Ishikawa (cell line): ENCODE results near the gene TYRP1.

Experiments
- CEBPB ChIP-seq: IDR thresholded peaks from 2 replicates; pipeline ENCODE4 v1.6.1; 2012
- CREB1 ChIP-seq: IDR thresholded peaks from 2 replicates; pipeline ENCODE4 v1.6.1; 2012; ENCODE audit warnings: low read depth
- EGR1 ChIP-seq: IDR thresholded peaks from 2 replicates; pipeline ENCODE4 v1.6.1; 2012
- EP300 ChIP-seq: IDR thresholded peaks from 2 replicates; pipeline ENCODE4 v1.6.1; 2012; ENCODE audit warnings: borderline replicate concordance
- FOXM1 ChIP-seq: IDR thresholded peaks from 2 replicates; pipeline ENCODE4 v1.6.1; 2012; ENCODE audit warnings: low read depth, borderline replicate concordance
- NFIC ChIP-seq: IDR thresholded peaks from 2 replicates; pipeline ENCODE4 v1.6.1; 2012
- RAD21 ChIP-seq: IDR thresholded peaks from 2 replicates; pipeline ENCODE4 v1.6.1; 2012; ENCODE audit warnings: low read depth
- TAF1 ChIP-seq: IDR thresholded peaks from 2 replicates; pipeline ENCODE4 v1.6.1; 2012; ENCODE audit warnings: low read depth, mild to moderate bottlenecking
- TCF12 ChIP-seq: IDR thresholded peaks from 2 replicates; pipeline ENCODE4 v1.6.1; 2012; ENCODE audit warnings: low read depth
- TEAD4 ChIP-seq: IDR thresholded peaks from 2 replicates; pipeline ENCODE4 v1.6.1; 2012
- USF1 ChIP-seq: IDR thresholded peaks from 2 replicates; pipeline ENCODE4 v1.6.1; 2012
- YY1 ChIP-seq: IDR thresholded peaks from 2 replicates; pipeline ENCODE4 v1.6.1; 2012; ENCODE audit warnings: low read depth
- ZBTB7A ChIP-seq: IDR thresholded peaks from 2 replicates; pipeline ENCODE4 v1.6.1; 2012; ENCODE audit warnings: low read depth
- TF ChIP-seq, protein P1 (sequence below): IDR thresholded peaks from 2 replicates; pipeline ENCODE4 v1.6.1; 2012
- TF ChIP-seq, protein P2 (sequence below): IDR thresholded peaks from 2 replicates; pipeline ENCODE4 v1.6.1; 2012; ENCODE audit warnings: low read depth, mild to moderate bottlenecking

The TYRP1 gene

GRCh38 chr9:12705738-12706391 lies 12.7 kb downstream of the TYRP1 start:
- TF ChIP-seq RAD21, result no peak
- no peak for TF ChIP-seq TAF1
- no peak for TF ChIP-seq ZBTB7A
- no peak for TF ChIP-seq CREB1
- TF ChIP-seq EP300, result no peak
- TF ChIP-seq TCF12, result no peak
- TF ChIP-seq EGR1, result no peak
- TF ChIP-seq CEBPB, result no peak
- no peak for TF ChIP-seq USF1
- TF ChIP-seq, protein P1, sequence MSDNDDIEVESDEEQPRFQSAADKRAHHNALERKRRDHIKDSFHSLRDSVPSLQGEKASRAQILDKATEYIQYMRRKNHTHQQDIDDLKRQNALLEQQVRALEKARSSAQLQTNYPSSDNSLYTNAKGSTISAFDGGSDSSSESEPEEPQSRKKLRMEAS, result no peak
- TF ChIP-seq NFIC, result no peak
- TF ChIP-seq YY1, result no peak
- TF ChIP-seq, protein P2, sequence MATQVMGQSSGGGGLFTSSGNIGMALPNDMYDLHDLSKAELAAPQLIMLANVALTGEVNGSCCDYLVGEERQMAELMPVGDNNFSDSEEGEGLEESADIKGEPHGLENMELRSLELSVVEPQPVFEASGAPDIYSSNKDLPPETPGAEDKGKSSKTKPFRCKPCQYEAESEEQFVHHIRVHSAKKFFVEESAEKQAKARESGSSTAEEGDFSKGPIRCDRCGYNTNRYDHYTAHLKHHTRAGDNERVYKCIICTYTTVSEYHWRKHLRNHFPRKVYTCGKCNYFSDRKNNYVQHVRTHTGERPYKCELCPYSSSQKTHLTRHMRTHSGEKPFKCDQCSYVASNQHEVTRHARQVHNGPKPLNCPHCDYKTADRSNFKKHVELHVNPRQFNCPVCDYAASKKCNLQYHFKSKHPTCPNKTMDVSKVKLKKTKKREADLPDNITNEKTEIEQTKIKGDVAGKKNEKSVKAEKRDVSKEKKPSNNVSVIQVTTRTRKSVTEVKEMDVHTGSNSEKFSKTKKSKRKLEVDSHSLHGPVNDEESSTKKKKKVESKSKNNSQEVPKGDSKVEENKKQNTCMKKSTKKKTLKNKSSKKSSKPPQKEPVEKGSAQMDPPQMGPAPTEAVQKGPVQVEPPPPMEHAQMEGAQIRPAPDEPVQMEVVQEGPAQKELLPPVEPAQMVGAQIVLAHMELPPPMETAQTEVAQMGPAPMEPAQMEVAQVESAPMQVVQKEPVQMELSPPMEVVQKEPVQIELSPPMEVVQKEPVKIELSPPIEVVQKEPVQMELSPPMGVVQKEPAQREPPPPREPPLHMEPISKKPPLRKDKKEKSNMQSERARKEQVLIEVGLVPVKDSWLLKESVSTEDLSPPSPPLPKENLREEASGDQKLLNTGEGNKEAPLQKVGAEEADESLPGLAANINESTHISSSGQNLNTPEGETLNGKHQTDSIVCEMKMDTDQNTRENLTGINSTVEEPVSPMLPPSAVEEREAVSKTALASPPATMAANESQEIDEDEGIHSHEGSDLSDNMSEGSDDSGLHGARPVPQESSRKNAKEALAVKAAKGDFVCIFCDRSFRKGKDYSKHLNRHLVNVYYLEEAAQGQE, result no peak
- TF ChIP-seq TEAD4, result no peak
- TF ChIP-seq FOXM1, result no peak

DNA sequence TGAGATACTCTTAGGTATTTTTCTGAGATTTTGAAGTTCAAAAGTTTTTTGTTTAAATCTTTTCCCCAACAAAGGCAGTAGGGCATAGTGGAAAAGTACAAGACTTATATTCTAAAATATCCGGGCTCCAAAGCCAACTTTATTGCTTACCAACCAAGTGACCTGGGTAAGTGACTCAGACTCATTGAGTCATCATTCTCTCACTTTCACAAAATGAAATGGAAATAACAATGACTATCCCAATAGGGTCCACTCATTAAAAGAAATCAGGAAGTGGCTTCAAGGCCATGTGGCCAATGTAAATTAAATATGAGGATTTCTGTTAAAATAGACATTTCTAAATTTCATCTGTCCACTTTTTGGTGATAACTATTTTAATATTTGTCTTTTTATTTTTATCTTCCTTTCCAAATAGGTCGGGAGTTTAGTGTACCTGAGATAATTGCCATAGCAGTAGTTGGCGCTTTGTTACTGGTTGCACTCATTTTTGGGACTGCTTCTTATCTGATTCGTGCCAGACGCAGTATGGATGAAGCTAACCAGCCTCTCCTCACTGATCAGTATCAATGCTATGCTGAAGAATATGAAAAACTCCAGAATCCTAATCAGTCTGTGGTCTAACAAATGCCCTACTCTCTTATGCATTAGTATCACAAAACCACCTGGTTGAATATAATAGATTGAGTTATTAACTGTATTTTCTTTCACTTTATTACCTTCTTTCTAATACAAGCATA lies 15.5 kb downstream of the TYRP1 start:
- TF ChIP-seq USF1 (no peak), CEBPB (no peak), ZBTB7A (no peak), EP300 (no peak), YY1 (no peak), FOXM1 (no peak), EGR1 (no peak), CREB1 (no peak), TEAD4 (no peak), NFIC (no peak), TAF1 (no peak), RAD21 (no peak), TCF12 (no peak)
- TF ChIP-seq, protein P1, result no peak
- TF ChIP-seq, protein P2, result no peak

DNA sequence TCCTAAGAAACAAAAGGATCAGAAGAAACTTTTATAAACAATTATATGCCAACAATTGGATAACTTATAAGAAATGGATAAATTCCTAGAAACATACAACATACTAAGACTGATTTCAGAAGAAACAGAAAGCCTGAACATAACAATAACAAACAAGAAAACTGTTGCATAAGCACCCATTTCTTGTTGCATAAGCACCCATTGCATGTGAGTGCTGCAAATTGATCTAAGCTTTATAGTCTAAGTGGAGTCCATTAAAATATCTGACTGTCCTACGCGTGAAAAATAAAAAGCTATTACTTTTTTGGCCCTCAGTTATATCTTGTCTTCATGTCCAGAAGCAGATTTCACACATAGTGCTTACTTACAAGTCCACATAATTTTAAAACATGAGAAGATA lies 19.3 kb downstream of the TYRP1 start:
- no peak for TF ChIP-seq USF1
- TF ChIP-seq CEBPB, result no peak
- TF ChIP-seq YY1, result no peak
- TF ChIP-seq FOXM1, result no peak
- TF ChIP-seq TAF1, result no peak
- no peak for TF ChIP-seq NFIC
- TF ChIP-seq CREB1, result no peak
- no peak for TF ChIP-seq EP300
- no peak for TF ChIP-seq ZBTB7A
- TF ChIP-seq TCF12, result no peak

DNA sequence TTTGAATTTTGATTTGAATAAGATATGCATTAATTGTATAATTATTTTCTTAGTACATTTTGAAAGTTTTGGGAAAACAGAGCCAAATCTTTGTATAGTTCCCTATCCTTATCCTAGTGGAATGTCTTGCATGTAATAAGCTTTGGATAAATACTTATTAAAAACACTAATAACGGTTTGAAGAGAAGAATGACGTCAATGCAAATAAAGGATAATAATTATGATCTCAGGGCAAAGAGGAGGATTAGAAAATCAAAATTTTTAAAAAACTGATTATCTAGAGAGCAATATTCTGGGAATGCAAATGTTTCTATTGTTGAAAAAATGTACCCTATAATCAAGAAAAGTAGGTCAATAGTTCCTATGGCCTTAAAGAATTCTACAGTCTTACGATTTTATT lies 22.1 kb downstream of the TYRP1 start:
- TF ChIP-seq TEAD4, result no peak
- TF ChIP-seq FOXM1, result no peak
- no peak for TF ChIP-seq CREB1
- no peak for TF ChIP-seq NFIC
- TF ChIP-seq TAF1, result no peak
- no peak for TF ChIP-seq YY1
- no peak for TF ChIP-seq ZBTB7A
- TF ChIP-seq RAD21, result no peak
- TF ChIP-seq USF1, result no peak
- no peak for TF ChIP-seq CEBPB
- no peak for TF ChIP-seq EP300
- TF ChIP-seq, protein P1, result no peak
- TF ChIP-seq, protein P2, result no peak
